Left renal pelvis (tissue), 4 donors: Measurements from ENCODE around the gene ERN1. TPM values are rescaled to one million over a fixed set of nuclear protein-coding genes. Genes with fewer than 3 reads are reported as not detected.
"Not testable (repeated sequence)": the region's sequence is repeated elsewhere in the genome, so short reads cannot be mapped to it uniquely, and the experiment has no call there.

Source experiments
- DNase-seq, 4 donors: peaks; one replicate each; pipeline ENCODE4 v3.0.0-alpha.2; 2013; ENCODE audit warnings: low read depth in 4 of 4, low spot score in 3 of 4
- polyA plus RNA-seq, 4 donors: library from polyadenylated mRNA; unstranded; fragments of 120-200 nt; gene quantifications; one replicate each; pipeline ENCODE4 v1.2.1, GENCODE V29; 2013; ENCODE audit not compliant: insufficient read length in 4 of 4

ERN1 gene
- polyA plus RNA-seq, 4 donors: 8.0 to 9.5 (median 9.0) TPM

DNA sequence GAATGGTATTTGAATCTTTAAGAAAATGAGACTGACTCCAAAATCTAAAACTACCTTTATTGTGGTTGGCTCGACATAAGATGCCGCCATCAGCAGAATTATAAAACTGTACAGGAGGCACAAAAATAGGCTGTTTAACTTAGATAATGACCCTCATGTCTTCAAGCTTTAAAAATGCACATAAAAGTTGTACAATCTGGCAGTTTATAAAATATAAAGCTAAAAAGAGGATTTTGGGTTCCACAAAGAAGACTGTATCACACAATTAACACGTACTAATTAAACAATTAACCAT is 90.9 kb downstream of the ERN1 start:
- no peak for DNase-seq

- DNase-seq: no peak
Measured at GRCh38 chr17:64038331-64039105, 91.4 kb downstream of the ERN1 start.

DNA sequence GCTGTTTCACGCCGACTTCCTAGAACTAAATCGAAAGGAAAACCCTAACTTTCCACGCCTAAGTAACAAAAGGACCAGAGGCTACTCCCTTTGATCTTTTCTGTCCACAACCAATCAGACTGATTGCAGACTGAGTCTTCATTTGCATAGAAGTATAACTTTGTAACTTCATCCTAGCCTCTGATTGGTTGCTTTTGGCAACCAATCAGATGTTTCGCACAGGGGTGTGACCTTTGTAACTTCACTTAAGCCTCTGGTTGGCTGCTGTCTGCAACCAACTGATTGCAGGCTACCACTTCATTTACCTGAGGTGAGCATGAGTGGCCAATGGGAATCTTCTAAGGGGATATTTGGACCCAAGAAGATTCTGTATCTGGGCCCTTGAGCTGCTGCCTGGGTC is 92.1 kb downstream of the ERN1 start:
- DNase-seq: no peak

DNA sequence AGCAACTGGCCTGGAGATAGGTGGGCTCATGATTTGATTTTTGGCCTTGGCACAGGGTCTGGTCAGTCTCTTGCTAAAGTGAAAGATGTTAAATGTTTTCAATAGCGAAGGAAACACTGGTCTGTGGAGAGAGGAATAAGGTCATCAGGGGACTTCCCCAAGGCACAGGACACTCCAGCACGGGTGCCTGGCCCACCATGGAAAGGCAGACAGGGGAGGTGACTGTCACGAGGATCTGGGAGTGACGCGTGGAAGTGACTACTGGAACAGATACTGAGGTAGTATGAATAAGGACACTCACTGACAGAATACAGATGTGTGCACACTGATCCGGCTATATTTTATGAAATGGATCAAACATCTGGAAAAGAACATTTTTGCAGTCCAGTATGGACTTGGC is 92.8 kb downstream of the ERN1 start:
- no peak for DNase-seq

DNA sequence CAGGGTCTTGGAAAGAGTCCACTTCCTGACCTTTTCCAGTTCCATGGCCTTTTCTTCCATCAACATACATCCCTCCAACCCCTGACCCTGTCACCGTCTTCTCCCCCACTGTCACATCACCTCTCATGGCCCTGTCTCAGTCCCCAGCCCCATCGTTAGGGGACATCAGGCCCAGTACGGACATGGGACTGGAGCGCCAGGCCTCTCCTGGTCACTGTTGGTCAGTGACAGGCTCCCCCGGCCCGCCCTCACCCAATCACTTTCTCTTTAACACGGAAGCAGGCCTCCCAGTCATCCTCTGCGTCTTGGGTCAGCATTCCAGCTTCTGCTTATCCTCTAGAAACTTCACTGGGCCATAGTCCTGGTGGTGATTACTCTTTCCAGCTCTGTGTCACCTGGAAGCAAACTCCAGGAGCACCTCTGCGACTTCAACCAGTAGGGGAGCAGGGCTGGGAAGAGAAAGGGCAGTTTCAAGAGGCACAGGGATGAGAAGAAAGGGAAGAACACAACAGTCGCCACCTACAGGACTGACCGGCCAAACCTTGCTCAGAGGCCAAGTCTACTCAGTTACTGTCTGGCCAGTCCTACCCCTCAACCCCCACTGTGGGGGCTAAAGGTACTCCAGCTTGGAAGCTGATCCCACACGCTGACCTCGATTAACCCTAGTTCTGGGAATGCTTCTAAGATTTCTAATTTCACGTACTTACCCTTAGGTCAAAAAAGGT is 93.6 kb downstream of the ERN1 start:
- no peak for DNase-seq

- DNase-seq: no peak
Measured at GRCh38 chr17:64032081-64032480, 97.9 kb downstream of the ERN1 start.

GRCh38 chr17:64028874-64029464 is 101.0 kb downstream of the ERN1 start:
- no peak for DNase-seq

GRCh38 chr17:64025732-64026294 is 104.1 kb downstream of the ERN1 start:
- DNase-seq: peak in 1 of 4 donors; percentile 40

DNA sequence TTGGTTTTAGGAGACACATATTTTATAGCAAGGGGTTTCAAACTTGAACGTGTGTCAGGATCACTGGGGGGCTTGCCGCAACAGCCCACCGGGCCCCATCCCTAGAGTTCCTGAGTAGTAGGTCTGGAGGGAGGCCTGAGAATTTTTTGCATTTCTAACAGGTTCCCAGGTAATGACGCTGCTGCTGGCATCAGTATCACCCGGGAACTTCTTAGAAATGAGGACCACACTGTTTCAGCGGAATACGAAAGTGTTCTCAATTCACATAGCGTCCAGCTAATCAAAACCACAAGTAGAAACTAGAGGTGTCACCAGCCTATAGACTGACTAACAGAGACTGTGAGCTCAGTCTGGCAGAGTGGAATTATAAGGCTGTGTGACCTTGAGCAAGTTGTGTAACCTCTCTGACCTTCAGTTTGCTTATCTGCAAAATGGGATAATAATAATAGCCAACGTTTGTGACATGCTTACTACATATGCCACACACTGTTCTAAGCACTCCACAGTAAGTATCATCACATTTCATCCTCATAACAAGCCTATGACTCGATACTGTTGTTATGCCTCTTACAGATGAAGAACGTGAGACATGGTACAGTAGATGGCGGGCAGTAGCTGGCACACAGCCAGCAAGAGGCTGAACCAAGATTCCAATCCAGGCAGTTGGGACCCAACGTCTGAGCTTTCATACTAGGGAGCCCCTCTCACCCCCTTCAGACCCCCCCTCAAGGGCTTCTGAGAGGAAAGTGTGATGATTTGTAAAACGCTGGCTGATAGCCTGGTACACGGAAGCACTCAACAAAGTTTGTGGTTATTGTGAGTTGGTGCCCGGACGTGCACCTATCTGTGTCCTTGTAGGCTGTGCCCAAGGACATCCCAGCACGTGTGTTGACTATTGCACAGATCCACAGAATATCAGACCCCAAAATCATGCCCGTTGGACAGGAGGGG is 104.9 kb downstream of the ERN1 start:
- DNase-seq: no peak

- DNase-seq: no peak
Measured at GRCh38 chr17:64024215-64024654, 105.7 kb downstream of the ERN1 start.

DNA sequence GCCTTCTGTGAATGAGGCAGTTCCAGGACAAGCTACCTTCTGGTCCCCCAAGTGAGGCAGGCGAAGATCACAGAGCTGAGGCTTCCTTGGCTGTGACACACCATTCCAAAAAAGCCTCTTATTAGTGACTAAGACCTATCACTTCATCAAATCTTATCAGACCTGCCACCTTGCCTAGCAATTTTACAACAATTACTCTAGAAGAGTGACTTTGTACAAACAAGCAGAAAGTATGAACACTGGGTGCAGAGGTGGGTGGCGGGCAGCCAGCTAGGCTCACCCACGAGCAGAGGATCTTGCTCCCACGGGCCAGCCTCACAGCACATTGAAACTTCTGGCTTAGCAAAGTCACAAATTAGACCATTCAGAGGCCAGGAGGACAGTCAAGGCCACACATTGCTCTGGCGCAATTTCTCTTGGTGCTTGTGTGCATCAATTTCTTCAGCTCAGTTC is 107.3 kb downstream of the ERN1 start:
- no peak for DNase-seq

DNA sequence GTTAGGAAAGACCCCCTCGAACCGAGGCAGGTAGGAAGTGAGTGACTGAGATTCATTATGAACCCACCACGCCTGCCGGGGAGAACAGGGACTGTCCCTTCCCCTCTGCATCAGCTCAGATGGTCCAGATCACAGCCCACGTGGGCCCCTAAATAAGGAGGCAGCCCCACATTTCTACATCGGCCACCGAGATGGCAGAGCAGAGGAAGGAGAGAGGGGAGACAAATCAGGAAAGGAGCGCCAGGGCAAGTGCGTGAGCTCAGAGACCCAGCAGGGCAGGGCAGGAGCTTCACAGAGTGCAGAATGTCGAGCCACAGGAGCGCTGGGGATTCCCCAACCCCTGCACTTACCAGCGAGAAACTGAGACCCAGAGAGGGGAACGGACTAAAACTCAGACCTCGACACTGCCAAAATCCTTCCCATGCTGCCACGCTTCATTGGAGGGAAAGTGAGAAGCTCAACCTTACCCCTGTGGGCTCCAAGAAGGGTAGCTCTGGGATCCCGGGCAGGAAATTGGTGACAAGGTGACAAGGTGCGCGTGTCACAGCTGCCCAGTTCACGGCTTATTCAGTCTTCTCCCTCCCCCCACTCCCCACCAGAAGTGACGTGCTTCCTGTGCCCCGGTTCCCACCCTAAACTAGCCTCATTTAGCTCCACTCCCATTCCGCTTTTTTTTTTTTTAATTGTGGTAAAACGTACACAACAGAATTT is 109.7 kb downstream of the ERN1 start, which contains the start of gene ICAM2:
TSS of gene ICAM2 (minus strand) at position 578 of the 711 bp plus-strand sequence. CDS start 13,942 bp downstream, outside the sequence.
- DNase-seq: no peak

DNA sequence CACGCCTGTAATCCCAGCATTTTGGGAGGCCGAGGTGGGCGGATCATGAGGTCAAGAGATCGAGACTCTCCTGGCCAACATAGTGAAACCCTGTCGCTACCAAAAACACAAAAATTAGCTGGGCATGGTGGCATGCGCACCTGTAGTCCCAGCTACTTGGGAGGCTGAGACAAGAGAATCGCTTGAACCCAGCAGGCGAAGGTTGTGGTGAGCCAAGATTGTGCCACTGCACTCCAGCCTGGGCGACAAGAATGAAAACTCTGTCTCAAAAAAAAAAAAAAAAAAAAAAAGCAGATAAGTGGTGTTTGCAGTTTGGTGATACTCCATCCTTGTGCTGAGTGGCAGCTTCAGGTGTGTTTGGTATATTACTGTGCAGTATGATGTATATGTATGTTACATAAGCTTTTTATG is 110.4 kb downstream of the ERN1 start:
- not testable (repeated sequence) for DNase-seq

- no peak for DNase-seq
Measured at GRCh38 chr17:64017381-64017980, 112.5 kb downstream of the ERN1 start.

DNA sequence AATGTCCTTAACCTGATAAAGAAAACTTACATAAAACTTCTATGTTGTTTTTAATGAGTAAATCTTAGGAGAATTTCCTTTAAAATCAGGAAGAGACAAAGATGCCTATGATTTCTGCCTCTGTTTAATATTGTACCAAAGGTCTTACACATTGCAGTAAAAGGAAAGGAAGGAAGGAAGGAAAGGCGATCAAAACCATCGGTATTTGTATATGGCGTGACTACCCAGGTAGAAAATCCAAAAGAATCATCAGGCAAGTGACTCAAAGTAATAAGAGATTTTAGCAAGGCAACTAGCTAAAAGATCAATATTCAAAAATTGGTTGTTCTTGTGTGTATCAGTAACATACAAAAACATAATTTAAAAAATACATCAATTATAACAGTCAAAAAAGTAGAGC is 113.0 kb downstream of the ERN1 start:
- DNase-seq: no peak

- DNase-seq: no peak
Measured at GRCh38 chr17:64016231-64016784, 113.6 kb downstream of the ERN1 start.

GRCh38 chr17:64015447-64015846 is 114.5 kb downstream of the ERN1 start:
- no peak for DNase-seq

- no peak for DNase-seq
Measured at GRCh38 chr17:64009571-64010402, 120.2 kb downstream of the ERN1 start.
